A673 (cell line): ENCODE results near the gene RTN4RL1. TPM values are rescaled to one million over a fixed set of nuclear protein-coding genes. Genes with fewer than 3 reads are reported as not detected.

Source experiments
- BruUV-seq: library from RNA; stranded (reverse); fragments of 400-500 nt; replicated peaks from 2 replicates; lab custom pipeline; 2021; lab: Mats Ljungman, UMichigan
- CTCF ChIA-PET: fragments of 300-600 bp; sonication (Branson Sonifier 250); formaldehyde crosslinking; loops from one replicate; lab custom pipeline; 2022; ENCODE audit warnings: antibody characterized with exemption; lab: Charles Lee
- POLR2A ChIA-PET: fragments of 300-600 bp; sonication (Branson Sonifier 250); formaldehyde crosslinking; loops from one replicate; lab custom pipeline; 2022; ENCODE audit warnings: antibody characterized with exemption; ENCODE audit not compliant: low non-redundant PET; lab: Charles Lee
- DNase-seq: peaks from one replicate; pipeline ENCODE4 v3.0.0-alpha.2; 2015; ENCODE audit warnings: low spot score
- H3K27ac ChIP-seq: fragments of 200-600 bp; sonication (generic); 2 replicates; pipeline ENCODE4 v1.5.1; 2016; ENCODE audit warnings: mixed run types, low read depth, mild to moderate bottlenecking, mixed read lengths, antibody characterized with exemption, low read length; ENCODE audit not compliant: poor library complexity, severe bottlenecking
- H3K27me3 ChIP-seq: fragments of 200-600 bp; sonication (generic); replicated peaks from 2 replicates; pipeline ENCODE4 v1.6.1; 2017; ENCODE audit warnings: mixed run types, low read depth, mild to moderate bottlenecking, mixed read lengths, antibody characterized with exemption, low read length; ENCODE audit not compliant: insufficient read depth, poor library complexity
- H3K36me3 ChIP-seq: fragments of 200-600 bp; sonication (generic); 2 replicates; pipeline ENCODE4 v1.6.1; 2016; ENCODE audit warnings: mixed run types, mild to moderate bottlenecking, mixed read lengths, antibody characterized with exemption, low read length; ENCODE audit not compliant: insufficient read depth, poor library complexity, severe bottlenecking
- H3K4me1 ChIP-seq: fragments of 200-600 bp; sonication (generic); 2 replicates; pipeline ENCODE4 v1.6.1; 2017; ENCODE audit warnings: mixed run types, mild to moderate bottlenecking, mixed read lengths, antibody characterized with exemption, low read length; ENCODE audit not compliant: insufficient read depth, poor library complexity, severe bottlenecking
- H3K4me3 ChIP-seq: fragments of 200-600 bp; sonication (generic); 2 replicates; pipeline ENCODE4 v1.5.1; 2016; ENCODE audit warnings: low read depth, mixed run types, mild to moderate bottlenecking, mixed read lengths, low read length; ENCODE audit not compliant: poor library complexity, severe bottlenecking
- H3K9me3 ChIP-seq: fragments of 200-600 bp; sonication (generic); 2 replicates; pipeline ENCODE4 v1.6.1; 2016; ENCODE audit warnings: mixed run types, low read depth, mild to moderate bottlenecking, mixed read lengths, antibody characterized with exemption, low read length; ENCODE audit not compliant: poor library complexity, severe bottlenecking
- EZH2 ChIP-seq: fragments of 200-600 bp; sonication (generic); IDR thresholded peaks from 2 replicates; pipeline ENCODE4 v1.6.1; 2017; ENCODE audit warnings: borderline replicate concordance, low read depth, mild to moderate bottlenecking, mixed read lengths, antibody characterized with exemption, low read length; ENCODE audit not compliant: poor library complexity, severe bottlenecking
- intact Hi-C: fragments of 100-400 bp; cut with micrococcal nuclease; formaldehyde crosslinking; loops from one replicate; pipeline ENCODE4 v1.10.0; 2022; ENCODE audit not compliant: unreplicated experiment
- total RNA-seq: library from RNA; stranded (reverse); gene quantifications from 2 replicates; pipeline ENCODE4 v1.2.3, GENCODE V29; 2021
- TF ChIP-seq, protein P1 (sequence below): fragments of 300-800, 200-600 bp; sonication (generic); conservative IDR thresholded peaks from 2 replicates; pipeline ENCODE4 v1.5.1; 2017; ENCODE audit warnings: low read depth, mild to moderate bottlenecking, antibody characterized with exemption, low read length, moderate library complexity, mixed read lengths

RTN4RL1 gene
- total RNA-seq, 1 experiment from 2014 or later, result 0.80 TPM

DNA sequence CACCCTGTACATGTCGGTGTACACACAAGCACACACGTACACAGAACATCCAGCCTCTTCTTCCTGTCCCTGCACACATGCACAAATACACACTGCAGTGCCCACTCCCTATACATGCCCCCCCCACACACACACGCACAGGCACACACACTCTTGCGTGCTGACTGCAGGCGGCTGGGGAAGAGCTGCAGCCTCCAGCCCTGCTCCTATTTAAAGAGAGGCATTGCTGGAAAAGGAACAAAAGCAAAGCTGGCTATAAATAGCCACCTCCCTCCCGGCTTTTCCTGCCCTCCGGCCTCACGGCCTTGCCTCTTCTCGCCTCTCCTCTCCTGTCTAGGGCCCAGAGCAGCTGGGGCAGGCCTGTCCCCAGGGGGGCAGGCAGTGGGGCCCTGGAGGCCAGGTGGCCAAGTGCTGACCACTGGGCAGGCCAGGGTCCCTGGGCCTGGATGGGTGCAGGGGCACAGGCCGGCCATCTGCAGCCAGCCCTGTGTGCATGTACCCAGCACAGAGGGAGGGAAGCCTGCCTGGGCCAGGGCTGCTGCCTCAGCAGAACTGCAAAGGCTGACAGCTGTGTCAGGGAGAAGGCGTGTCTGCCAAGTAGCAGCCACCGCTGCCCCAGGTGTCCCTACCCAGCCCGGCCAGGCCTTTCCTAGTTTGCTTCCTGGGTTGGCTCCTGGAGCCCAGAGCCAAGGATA lies 25.4 kb downstream of the RTN4RL1 start:
- intact Hi-C loops, result no loop called here
- ChIA-PET POLR2A (interaction anchor here (0.6 kb wide), 1 partner anchor 226 kb away, joined by 3 read pairs; no protein-coding TSS in a partner anchor), CTCF (no interaction called here)
- Histone ChIP-seq H3K4me3 (no peak overlapping the region), H3K27me3 (no peaks in the 10 kb centered on the region), H3K36me3 (no peaks in the 10 kb centered on the region), H3K9me3 (no peaks in the 10 kb centered on the region), H3K27ac (no peak overlapping the region), H3K4me1 (peaks cover 11% of the 10 kb centered on the region)
- no TSS peak for BruUV-seq
- DNase-seq, result no peak
- no peak for TF ChIP-seq EZH2
- TF ChIP-seq, protein P1, sequence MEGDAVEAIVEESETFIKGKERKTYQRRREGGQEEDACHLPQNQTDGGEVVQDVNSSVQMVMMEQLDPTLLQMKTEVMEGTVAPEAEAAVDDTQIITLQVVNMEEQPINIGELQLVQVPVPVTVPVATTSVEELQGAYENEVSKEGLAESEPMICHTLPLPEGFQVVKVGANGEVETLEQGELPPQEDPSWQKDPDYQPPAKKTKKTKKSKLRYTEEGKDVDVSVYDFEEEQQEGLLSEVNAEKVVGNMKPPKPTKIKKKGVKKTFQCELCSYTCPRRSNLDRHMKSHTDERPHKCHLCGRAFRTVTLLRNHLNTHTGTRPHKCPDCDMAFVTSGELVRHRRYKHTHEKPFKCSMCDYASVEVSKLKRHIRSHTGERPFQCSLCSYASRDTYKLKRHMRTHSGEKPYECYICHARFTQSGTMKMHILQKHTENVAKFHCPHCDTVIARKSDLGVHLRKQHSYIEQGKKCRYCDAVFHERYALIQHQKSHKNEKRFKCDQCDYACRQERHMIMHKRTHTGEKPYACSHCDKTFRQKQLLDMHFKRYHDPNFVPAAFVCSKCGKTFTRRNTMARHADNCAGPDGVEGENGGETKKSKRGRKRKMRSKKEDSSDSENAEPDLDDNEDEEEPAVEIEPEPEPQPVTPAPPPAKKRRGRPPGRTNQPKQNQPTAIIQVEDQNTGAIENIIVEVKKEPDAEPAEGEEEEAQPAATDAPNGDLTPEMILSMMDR, result no peak

DNA sequence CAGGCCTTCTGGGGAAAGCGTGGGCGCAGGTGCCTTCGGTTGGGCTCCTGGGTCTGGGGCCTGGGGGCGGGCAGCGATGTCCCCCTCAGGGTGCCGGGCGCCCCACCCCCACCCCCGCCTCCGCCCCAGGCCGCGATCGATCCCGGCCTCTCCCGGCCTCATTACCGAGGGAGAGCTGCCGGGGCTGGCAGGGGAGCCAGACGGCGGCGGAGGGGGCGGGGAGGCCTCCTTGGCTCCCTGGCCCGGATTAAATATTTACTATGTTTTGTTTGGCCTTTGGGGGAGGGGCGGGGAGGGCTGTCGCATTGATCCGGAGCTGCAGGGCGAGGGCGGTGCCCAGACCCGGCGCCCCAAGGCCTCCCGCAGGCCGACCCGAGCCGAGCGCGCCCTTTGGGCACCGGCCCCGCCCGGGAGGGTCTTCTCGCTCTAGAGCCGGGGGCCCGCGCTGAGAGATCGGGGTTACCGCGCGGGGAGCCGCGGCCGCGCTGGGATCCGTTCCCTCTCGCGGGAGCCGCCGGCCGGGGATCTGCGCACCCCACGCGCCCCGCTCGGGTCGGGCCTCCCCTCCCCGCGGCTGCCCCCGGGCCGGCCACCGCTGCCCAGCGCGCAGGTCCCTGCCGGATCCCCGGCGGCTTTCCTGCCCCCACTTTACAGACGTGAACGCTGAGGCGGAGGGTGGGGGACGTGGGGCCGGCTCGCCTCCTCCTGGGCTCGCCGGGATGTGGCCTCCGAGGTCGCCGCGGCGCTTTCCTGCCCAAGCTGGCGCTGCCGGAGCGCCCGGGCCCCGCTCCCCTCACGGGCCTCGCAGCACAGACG lies 27.0 kb downstream of the RTN4RL1 start:
- intact Hi-C loops, result no loop called here
- Histone ChIP-seq H3K4me3 (peak overlapping the region; percentile 34), H3K27me3 (no peaks in the 10 kb centered on the region), H3K9me3 (no peaks in the 10 kb centered on the region), H3K36me3 (no peaks in the 10 kb centered on the region), H3K27ac (no peak overlapping the region), H3K4me1 (peaks cover 11% of the 10 kb centered on the region)
- DNase-seq, result no peak
- ChIA-PET CTCF (interaction anchor here (0.6 kb wide), 1 partner anchor 22 kb away, joined by 4 read pairs; no protein-coding TSS in a partner anchor), POLR2A (no interaction called here)
- no peak for TF ChIP-seq EZH2
- TF ChIP-seq, protein P1, result no peak
- BruUV-seq, result no TSS peak

DNA sequence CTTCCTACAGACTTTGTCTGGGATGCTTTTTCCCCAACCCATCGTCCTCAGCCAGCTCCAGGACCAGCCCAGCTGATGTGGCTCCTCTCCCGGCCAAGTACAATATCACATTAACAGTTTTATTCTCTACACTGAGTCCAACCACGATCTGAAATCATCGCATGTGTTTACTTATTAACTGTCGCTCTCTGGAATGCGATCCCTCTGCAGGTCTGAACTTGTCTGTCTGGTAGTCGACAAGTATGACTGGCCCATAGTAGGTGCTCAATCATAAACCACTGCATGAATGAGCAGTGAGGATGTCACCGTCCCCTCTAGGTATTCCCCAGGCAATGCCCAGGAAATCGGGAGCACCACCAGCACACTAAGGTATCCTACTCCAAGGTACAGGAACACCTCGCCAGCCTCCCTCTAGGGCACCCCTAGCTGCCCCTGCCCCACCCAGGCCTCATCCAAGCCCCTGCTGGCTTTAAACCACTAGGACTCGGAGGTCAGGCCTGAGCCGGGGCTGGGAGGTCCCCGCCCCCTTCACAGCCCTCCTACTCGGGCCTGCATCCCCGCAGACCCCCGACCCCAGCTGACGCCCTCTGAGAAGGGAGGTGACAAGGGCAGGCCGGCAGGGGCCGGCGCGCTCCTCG lies 27.7 kb downstream of the RTN4RL1 start:
- no peak overlapping the region for H3K27ac ChIP-seq
- DNase-seq, result no peak
- H3K36me3 ChIP-seq, result no peaks in the 10 kb centered on the region
- intact Hi-C loops, result no loop called here
- no TSS peak for BruUV-seq
- H3K4me1 ChIP-seq, result peaks cover 5% of the 10 kb centered on the region
- no peak for TF ChIP-seq EZH2
- TF ChIP-seq, protein P1, result no peak
- ChIA-PET CTCF (interaction anchor here (0.7 kb wide), 1 partner anchor 249 kb away, joined by 3 read pairs; no protein-coding TSS in a partner anchor), POLR2A (no interaction called here)
- no peaks in the 10 kb centered on the region for H3K9me3 ChIP-seq
- no peak overlapping the region for H3K4me3 ChIP-seq
- H3K27me3 ChIP-seq, result no peaks in the 10 kb centered on the region
